Heart right ventricle (tissue), 16 donors: ENCODE measurements around the gene MTOR. TPM values are rescaled to one million over a fixed set of nuclear protein-coding genes. Genes with fewer than 3 reads are reported as not detected.
A peak's percentile ranks its signal among the peaks of the same experiment; 100 is the strongest.
"Not testable (repeated sequence)": the region's sequence is repeated elsewhere in the genome, so short reads cannot be mapped to it uniquely, and the experiment has no call there.

Source experiments
- ATAC-seq, 8 donors: fragments of 200-7000 bp; cut with Tn5 transposase; one replicate each; pipeline ENCODE4 v1.9.1; 2020; ENCODE audit warnings: mild to moderate bottlenecking in 8 of 8, moderate library complexity in 8 of 8, moderate number of reproducible peaks in 1 of 8
- DNase-seq, 2 donors: peaks; one replicate each; pipeline ENCODE4 v3.0.0-alpha.2; 2020
- H3K27ac ChIP-seq, 10 donors: fragments of 200-600 bp; sonication (generic) in 2 of 10; one replicate each; pipeline versions ENCODE4 v1.5.0 to v1.8.0; 2020 to 2022; ENCODE audit warnings: mild to moderate bottlenecking in 3 of 10
- H3K27me3 ChIP-seq, 7 donors: fragments of 200-600 bp; one replicate each; pipeline ENCODE4 v1.8.0; 2021 to 2022; ENCODE audit warnings: mild to moderate bottlenecking in 2 of 7
- H3K36me3 ChIP-seq, 9 donors: fragments of 200-600 bp; sonication (generic) in 1 of 9; one replicate each; pipeline versions ENCODE4 v1.5.0 to v1.8.0; 2020 to 2022; ENCODE audit warnings: mild to moderate bottlenecking in 2 of 9
- H3K4me1 ChIP-seq, 9 donors: fragments of 200-600 bp; sonication (generic) in 1 of 9; one replicate each; pipeline versions ENCODE4 v1.5.0 to v1.8.0; 2020 to 2022; ENCODE audit warnings: mild to moderate bottlenecking in 4 of 9
- H3K4me3 ChIP-seq, 10 donors: fragments of 200-600 bp; sonication (generic) in 2 of 10; one replicate each; pipeline versions ENCODE4 v1.5.0 to v1.8.0; 2020 to 2022; ENCODE audit warnings: mild to moderate bottlenecking in 7 of 10, moderate library complexity in 2 of 10
- H3K9me3 ChIP-seq, 11 donors: fragments of 200-600 bp in 10 of 11; sonication (generic) in 2 of 11; one replicate each; pipeline versions ENCODE4 v1.5.0 to v1.8.0; 2013 to 2022; ENCODE audit warnings: mild to moderate bottlenecking in 2 of 11, control low read depth in 1 of 11, moderate library complexity in 1 of 11
- WGBS, 2 donors: extraction: QIAGEN DNeasy Blood & Tissue Kit; methylation state at CpG; one replicate each; pipeline ENCODE4 v1.1.7; 2013; ENCODE audit warnings: inconsistent platforms in 1 of 2; 5-methylcytosine and 5-hydroxymethylcytosine counted together
- intact Hi-C, 10 donors: fragments of 100-400 bp; cut with DNase I; formaldehyde crosslinking; loops; one replicate each; pipeline versions ENCODE4 v1.11.1 to v1.14.2; 2022
- polyA plus RNA-seq, 2 donors: library from polyadenylated mRNA; stranded (reverse); fragments of 200-250 nt; gene quantifications; one replicate each; pipeline ENCODE4 v1.2.3, GENCODE V29; 2013
- total RNA-seq, 10 donors: library from RNA; stranded (reverse); fragmentation: NEBNext Ultra II Directional in 3 of 10; extraction: Animal tissue kit (Norgen Biotek cat#: 25700) in 3 of 10; gene quantifications; one replicate each; pipeline versions ENCODE4 v1.2.1 to v1.2.4, GENCODE V29; 2021 to 2023
- TF ChIP-seq, protein P1 (sequence below), 9 donors: fragments of 200-600 bp; sonication (generic) in 2 of 9; IDR thresholded peaks; one replicate each; pipeline versions ENCODE4 v1.5.0 to v1.8.0; 2021 to 2022; ENCODE audit warnings: antibody characterized with exemption in 9 of 9, mild to moderate bottlenecking in 5 of 9, moderate library complexity in 1 of 9
- donor health status: Arrhythmogenic right ventricular cardiomyopathy.
- donor health status: ischemic (EF 13 %, LVEDD 7.1; RV severe dilation, severe dysfunction).
- donor health status: healthy with polysubstance abuse.
- donor health status: DM: no; HTN: yes; CAD: no.
- donor health status: DM: no; HTN: no; CAD: no.
- donor health status: ischemic (EF 25% LVEDD 6.9; RV normal size, moderate dysfunction).
- donor health status: ischemic (EF 25% LVEDD 5.7; RV mildly dilated, moderate dysfunction).
- donor health status: healthy.
- donor health status: DM: yes; HTN: yes; CAD: no.
- donor health status: Ischemic cardiomyopathy.
- donor health status: ischemic (EF 35%, LVEDD 5.7; RV mildly dilated, moderate dysfunction).
- donor health status: nonischemic (EF 11% LVEDD 7.7; RV severe dilation, severe dysfunction).
- donor health status: DM: yes; HTN: yes; CAD: no.
- donor health status: PGD.
- donor health status: ischemic (EF 29% LVEDD 5.4; RV normal size, mild dysfunction).
- donor health status: nonischemic (EF 23%, LVEDD 6.1; RV moderate dilation, normal function).

MTOR gene
- total and polyA plus RNA-seq, 12 donors = 18.7 to 42.7 (median 36.3) TPM

DNA sequence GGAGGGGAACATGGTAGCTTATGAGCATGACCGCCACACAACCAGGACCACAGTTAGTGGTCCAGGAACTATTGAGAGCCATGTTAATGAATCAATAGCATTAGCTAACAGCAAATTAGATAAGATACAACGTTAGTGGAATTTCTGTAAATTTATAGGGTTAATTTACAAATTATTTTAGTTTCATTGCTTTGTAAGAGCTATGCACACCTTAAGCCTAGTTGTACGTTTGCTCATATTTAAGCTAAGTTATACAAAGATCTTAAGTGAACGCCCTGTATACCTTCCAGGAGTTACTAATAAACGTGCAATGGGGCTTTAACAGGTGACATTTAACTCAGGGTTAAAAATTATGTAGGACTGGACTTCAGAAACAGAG, 163.4 kb downstream of the MTOR start:
- H3K4me3 ChIP-seq = peak overlapping the region; percentile 85 to 100 (median 95)
- ATAC-seq = no peak
- H3K36me3 ChIP-seq = peaks cover 0 to 42% (median 26%) of the 10 kb centered on the region in 9 donors
- DNase-seq = no peak
- TF ChIP-seq, protein P1, sequence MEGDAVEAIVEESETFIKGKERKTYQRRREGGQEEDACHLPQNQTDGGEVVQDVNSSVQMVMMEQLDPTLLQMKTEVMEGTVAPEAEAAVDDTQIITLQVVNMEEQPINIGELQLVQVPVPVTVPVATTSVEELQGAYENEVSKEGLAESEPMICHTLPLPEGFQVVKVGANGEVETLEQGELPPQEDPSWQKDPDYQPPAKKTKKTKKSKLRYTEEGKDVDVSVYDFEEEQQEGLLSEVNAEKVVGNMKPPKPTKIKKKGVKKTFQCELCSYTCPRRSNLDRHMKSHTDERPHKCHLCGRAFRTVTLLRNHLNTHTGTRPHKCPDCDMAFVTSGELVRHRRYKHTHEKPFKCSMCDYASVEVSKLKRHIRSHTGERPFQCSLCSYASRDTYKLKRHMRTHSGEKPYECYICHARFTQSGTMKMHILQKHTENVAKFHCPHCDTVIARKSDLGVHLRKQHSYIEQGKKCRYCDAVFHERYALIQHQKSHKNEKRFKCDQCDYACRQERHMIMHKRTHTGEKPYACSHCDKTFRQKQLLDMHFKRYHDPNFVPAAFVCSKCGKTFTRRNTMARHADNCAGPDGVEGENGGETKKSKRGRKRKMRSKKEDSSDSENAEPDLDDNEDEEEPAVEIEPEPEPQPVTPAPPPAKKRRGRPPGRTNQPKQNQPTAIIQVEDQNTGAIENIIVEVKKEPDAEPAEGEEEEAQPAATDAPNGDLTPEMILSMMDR (IDR thresholded peaks at IDR 0.05) = no peak
- intact Hi-C loops = loop anchor here in 3 of 10 donors (10.0 kb wide), 3 partner anchors 74 to 116 kb away; partner anchors contain the start of gene TARDBP (in 1 of the 3)
- peak overlapping the region; percentile 56 to 91 (median 86) for H3K27ac ChIP-seq
- no peaks in the 10 kb centered on the region for H3K9me3 ChIP-seq
- peaks cover 4 to 19% (median 13%) of the 10 kb centered on the region in 9 donors for H3K4me1 ChIP-seq
- WGBS, 2 donors = 13 to 16% methylated on average over 5 of the region's 5 CpGs
- no peaks in the 10 kb centered on the region for H3K27me3 ChIP-seq

GRCh38 chr1:11083784-11084183, 178.6 kb downstream of the MTOR start:
- 94 to 95% methylated on average over 2 of the region's 3 CpGs for WGBS, 2 donors
- H3K27ac ChIP-seq, DNase-seq, H3K9me3 ChIP-seq, H3K4me1 ChIP-seq, H3K27me3 ChIP-seq, intact Hi-C loops, H3K4me3 ChIP-seq, ATAC-seq: not testable (repeated sequence)
- peaks cover 6 to 93% (median 56%) of the 10 kb centered on the region in 9 donors for H3K36me3 ChIP-seq

DNA sequence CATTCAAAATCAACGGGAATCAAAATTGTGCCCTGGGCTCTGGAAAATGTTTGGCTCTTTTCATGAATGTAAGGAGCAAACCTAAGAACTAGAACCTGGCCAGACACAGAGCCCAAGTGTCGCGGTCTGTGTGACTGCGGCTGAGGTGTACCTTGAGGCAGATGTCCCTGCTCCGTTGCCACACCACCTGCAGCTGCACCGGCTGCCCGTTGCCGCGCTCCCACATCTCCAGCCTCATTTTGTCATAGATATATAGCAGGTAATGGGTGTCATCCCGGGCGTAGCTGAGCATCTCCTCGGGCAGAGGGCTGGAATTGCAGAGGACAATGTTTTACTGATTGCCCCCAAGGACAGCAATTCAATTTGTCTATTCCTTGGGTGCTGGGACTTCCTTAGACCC, 181.4 kb downstream of the MTOR start:
- Histone ChIP-seq H3K27ac (no peak overlapping the region), H3K9me3 (no peaks in the 10 kb centered on the region), H3K36me3 (peaks cover 0 to 94% (median 59%) of the 10 kb centered on the region in 9 donors), H3K4me1 (no peaks in the 10 kb centered on the region), H3K27me3 (no peaks in the 10 kb centered on the region), H3K4me3 (no peak overlapping the region)
- intact Hi-C loops = no loop called here
- WGBS, 2 donors = 87% methylated on average over 12 of the region's 12 CpGs
- TF ChIP-seq, protein P1 (IDR thresholded peaks at IDR 0.05) = no peak
- ATAC-seq = no peak
- DNase-seq = no peak

GRCh38 chr1:11078631-11079030, 183.7 kb downstream of the MTOR start:
- H3K4me3 ChIP-seq = no peak overlapping the region
- TF ChIP-seq, protein P1 (IDR thresholded peaks at IDR 0.05) = no peak
- H3K4me1 ChIP-seq = no peaks in the 10 kb centered on the region
- H3K27me3 ChIP-seq = no peaks in the 10 kb centered on the region
- intact Hi-C loops = no loop called here
- ATAC-seq (no peak), DNase-seq (no peak)
- H3K36me3 ChIP-seq = peaks cover 0 to 100% (median 82%) of the 10 kb centered on the region in 9 donors
- H3K9me3 ChIP-seq = no peaks in the 10 kb centered on the region
- WGBS, 2 donors = 87 to 97% methylated on average over 2 of the region's 2 CpGs
- no peak overlapping the region for H3K27ac ChIP-seq

DNA sequence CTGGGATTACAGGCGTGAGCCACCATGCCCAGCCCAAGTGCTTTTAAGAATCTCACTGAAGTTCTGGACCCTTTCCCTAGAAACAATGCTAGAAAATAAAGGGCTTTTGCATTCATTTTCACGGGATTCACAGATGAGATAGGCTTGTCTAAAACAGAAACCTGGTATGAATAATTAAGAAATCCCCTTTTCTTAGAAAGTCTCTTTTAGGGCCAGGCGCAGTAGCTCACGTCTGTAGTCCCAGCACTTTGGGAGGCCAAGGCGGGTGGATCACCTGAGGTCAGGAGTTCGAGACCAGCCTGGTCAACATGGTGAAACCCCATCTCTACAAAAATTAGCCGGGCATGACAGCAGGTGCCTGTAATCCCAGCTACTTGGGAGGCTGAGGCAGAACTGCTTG, 189.0 kb downstream of the MTOR start:
- DNase-seq, H3K9me3 ChIP-seq, H3K27me3 ChIP-seq, H3K4me3 ChIP-seq, intact Hi-C loops, H3K27ac ChIP-seq, H3K4me1 ChIP-seq, ATAC-seq: not testable (repeated sequence)
- WGBS, 2 donors = 94 to 95% methylated on average over 7 of the region's 7 CpGs
- peaks cover 0 to 100% (median 94%) of the 10 kb centered on the region in 9 donors for H3K36me3 ChIP-seq
